ENCODE data around the gene RASL11A. TPM values are rescaled to one million over a fixed set of nuclear protein-coding genes. Genes with fewer than 3 reads are reported as not detected.

RASL11A gene
- total RNA-seq, 1 experiment from 2014 or later, result 2.7 TPM

DNA sequence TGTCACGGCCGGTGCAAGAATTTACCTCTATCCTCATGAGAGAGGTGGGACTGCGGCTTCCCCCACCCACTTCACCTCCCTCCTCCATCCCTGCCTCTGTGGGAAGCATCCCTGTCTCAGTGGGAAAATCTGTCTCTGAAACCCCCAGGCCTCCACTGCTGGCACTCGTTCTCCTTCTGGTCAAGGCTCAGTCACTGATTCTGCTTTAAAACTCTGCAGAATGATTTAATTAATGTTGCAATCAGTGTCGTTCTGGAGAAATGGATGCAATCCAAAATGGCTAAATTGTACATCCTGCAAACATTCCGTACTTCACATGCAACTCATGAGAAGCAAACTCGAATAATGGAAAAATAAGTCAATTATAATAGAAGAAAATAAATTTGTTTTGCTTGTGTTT lies 5.6 kb downstream of the RASL11A start:
- no peaks in the 10 kb centered on the region for H3K36me3 Mint-ChIP-seq (ENCODE audit: insufficient read depth in 1 of 3, low read depth in 3 of 3)
- peaks cover 37% of the 10 kb centered on the region for H3K27me3 Mint-ChIP-seq (ENCODE audit: low read depth)
- H3K18ac ChIP-seq (ENCODE audit: insufficient read length, low read depth, low read length), result no peak overlapping the region
- H3K4me2 ChIP-seq (ENCODE audit: insufficient read depth, insufficient read length, low read length), result no peak overlapping the region
- H3K4me1 Mint-ChIP-seq, result peaks cover 20 to 24% of the 10 kb centered on the region in 2 experiments
- no peak overlapping the region for H3K4me3 Mint-ChIP-seq
- no peak overlapping the region for H3K27ac Mint-ChIP-seq
- no peak for TF ChIP-seq CTCF (conservative IDR thresholded peaks at IDR 0.05)
- H3K4me1 ChIP-seq (ENCODE audit: insufficient read depth, low read length), result no peaks in the 10 kb centered on the region
- no peaks in the 10 kb centered on the region for H3K79me2 ChIP-seq (ENCODE audit: insufficient read depth, low read length)
- no peak overlapping the region for H4K91ac ChIP-seq (ENCODE audit: insufficient read length, low read depth, low read length)
- H4K20me1 ChIP-seq (ENCODE audit: control insufficient read depth, insufficient read depth, insufficient read length), result no peaks in the 10 kb centered on the region
- H2BK15ac ChIP-seq (ENCODE audit: low read depth, low read length), result no peak overlapping the region
- H2AFZ ChIP-seq (ENCODE audit: low read length), result no peak overlapping the region
- no peak overlapping the region for H2BK20ac ChIP-seq (ENCODE audit: low read depth, low read length, poor library complexity, severe bottlenecking)
- H2BK12ac ChIP-seq (ENCODE audit: insufficient read length, low read depth, low read length), result no peak overlapping the region
- no peaks in the 10 kb centered on the region for H3K27me3 ChIP-seq (ENCODE audit: insufficient read depth, low read length)
- DNase-seq, result peak; percentile 15
- no peaks in the 10 kb centered on the region for H3K9me3 Mint-ChIP-seq
- no CpG with 5 or more reads among the region's 7 CpGs for WGBS (ENCODE audit: extremely low coverage, insufficient read length, low lambda C conversion rate)
- no peak overlapping the region for H4K8ac ChIP-seq (replicated peaks; ENCODE audit: insufficient read length, low read depth, low read length)
- no peak overlapping the region for H3T11ph ChIP-seq (ENCODE audit: low read length)
- H3K23me2 ChIP-seq (ENCODE audit: insufficient read length, low read depth, low read length, poor library complexity, severe bottlenecking), result peaks cover 4% of the 10 kb centered on the region
- no peak overlapping the region for H4K5ac ChIP-seq (ENCODE audit: insufficient read length, low read depth, low read length)
- H3K9ac ChIP-seq (ENCODE audit: extremely low read depth, insufficient read length, low read length), result no peak overlapping the region
- H2BK120ac ChIP-seq (ENCODE audit: low read depth, low read length, poor library complexity, severe bottlenecking), result peak overlapping the region; percentile 2
- no peak overlapping the region for H2BK5ac ChIP-seq (ENCODE audit: insufficient read length, low read length)
- H3K79me1 ChIP-seq (ENCODE audit: insufficient read depth, low read depth, low read length, poor library complexity, severe bottlenecking), result no peaks in the 10 kb centered on the region
- no peaks in the 10 kb centered on the region for H3K9me3 ChIP-seq (ENCODE audit: control insufficient read depth, low read depth, low read length)
- H3K27ac ChIP-seq (ENCODE audit: insufficient read length, low read depth, low read length), result no peak overlapping the region
- H3K4ac ChIP-seq (ENCODE audit: low read depth, low read length), result no peak overlapping the region
- no peak overlapping the region for H3K23ac ChIP-seq (ENCODE audit: insufficient read length, low read depth, low read length)
- no peak overlapping the region for H3K56ac ChIP-seq (ENCODE audit: insufficient read length, low read depth, low read length)
- no peak overlapping the region for H3K14ac ChIP-seq (ENCODE audit: insufficient read depth, low read length)
- no peak overlapping the region for H2AK5ac ChIP-seq (ENCODE audit: insufficient read length, low read length)

Data from H9 (cell line).